Tibial nerve (tissue), 3 donors: ENCODE results near the gene ENDOV.

Experiments
- POLR2A ChIP-seq, 2 donors: fragments of 450-650 bp; IDR thresholded peaks; one replicate each; pipeline ENCODE4 v1.6.1; 2017; ENCODE audit warnings: antibody characterized with exemption in 2 of 2, mild to moderate bottlenecking in 2 of 2, moderate library complexity in 2 of 2
- TF ChIP-seq, protein P1 (sequence below), 5 experiments: fragments of 200-600 bp in 3 of 5; fragments of 450-650 bp in 2 of 5; sonication (generic) in 3 of 5; IDR thresholded peaks; one replicate each; pipeline ENCODE4 v1.5.1; 2016 to 2019; ENCODE audit warnings: antibody characterized with exemption in 5 of 5, mild to moderate bottlenecking in 3 of 5, moderate library complexity in 2 of 5

DNA sequence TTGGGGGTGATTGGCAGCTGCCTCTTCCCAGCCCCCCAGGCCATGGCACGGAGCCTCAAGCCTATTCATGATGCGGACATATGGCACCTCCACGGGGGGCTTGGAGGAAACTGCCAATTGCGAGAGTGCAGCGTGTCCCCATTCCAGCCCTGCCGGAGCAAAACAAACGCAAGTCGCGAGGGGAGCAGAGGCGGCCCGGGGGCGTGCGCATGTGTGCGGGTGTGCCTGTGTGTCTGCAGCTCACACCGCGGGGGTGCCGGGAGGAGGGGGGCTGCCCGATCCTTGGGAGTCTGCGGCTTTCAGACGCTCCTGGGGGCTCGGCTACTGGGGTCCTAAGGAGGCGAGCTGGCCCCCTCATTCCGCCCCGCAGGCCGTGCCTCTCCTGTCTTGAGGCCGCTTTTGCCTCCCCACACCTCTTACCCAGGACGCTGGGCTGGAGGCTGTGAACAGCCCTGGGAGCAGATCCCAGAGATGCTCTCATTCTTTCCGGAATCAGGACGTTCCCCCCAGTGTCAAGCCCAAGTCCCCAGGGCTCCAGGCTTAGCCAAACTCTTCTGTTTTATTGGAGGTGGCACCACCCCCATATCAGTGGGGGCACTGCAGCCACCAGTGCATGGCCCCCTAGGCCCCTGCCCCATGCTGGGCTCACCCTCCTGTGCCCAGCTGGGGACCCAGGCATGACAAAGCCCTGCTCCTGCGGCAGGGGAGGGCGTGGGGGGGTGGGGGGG, 29.1 kb downstream of the ENDOV start:
- TF ChIP-seq, protein P1, sequence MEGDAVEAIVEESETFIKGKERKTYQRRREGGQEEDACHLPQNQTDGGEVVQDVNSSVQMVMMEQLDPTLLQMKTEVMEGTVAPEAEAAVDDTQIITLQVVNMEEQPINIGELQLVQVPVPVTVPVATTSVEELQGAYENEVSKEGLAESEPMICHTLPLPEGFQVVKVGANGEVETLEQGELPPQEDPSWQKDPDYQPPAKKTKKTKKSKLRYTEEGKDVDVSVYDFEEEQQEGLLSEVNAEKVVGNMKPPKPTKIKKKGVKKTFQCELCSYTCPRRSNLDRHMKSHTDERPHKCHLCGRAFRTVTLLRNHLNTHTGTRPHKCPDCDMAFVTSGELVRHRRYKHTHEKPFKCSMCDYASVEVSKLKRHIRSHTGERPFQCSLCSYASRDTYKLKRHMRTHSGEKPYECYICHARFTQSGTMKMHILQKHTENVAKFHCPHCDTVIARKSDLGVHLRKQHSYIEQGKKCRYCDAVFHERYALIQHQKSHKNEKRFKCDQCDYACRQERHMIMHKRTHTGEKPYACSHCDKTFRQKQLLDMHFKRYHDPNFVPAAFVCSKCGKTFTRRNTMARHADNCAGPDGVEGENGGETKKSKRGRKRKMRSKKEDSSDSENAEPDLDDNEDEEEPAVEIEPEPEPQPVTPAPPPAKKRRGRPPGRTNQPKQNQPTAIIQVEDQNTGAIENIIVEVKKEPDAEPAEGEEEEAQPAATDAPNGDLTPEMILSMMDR (IDR thresholded peaks at IDR 0.05) = no peak
- no peak for TF ChIP-seq POLR2A (IDR thresholded peaks at IDR 0.05)
